ENCODE data around the gene PTPRM.

- TF ChIP-seq FOSL2 (IDR thresholded peaks at IDR 0.05) = no peak
- no peak for TF ChIP-seq FOSL2 (CRISPR knock-in tag; IDR thresholded peaks at IDR 0.05)
- TF ChIP-seq NFE2L2 (conservative IDR thresholded peaks at IDR 0.05; ENCODE audit: low read length) = no peak
- no peak for TF ChIP-seq CTCF (IDR thresholded peaks at IDR 0.05)
These were observed 318.7 kb downstream of the PTPRM start for GRCh38 chr18:7885865-7886264.
